Pulmonary artery endothelial cell (primary cell): Measurements from ENCODE around the gene OSBP. TPM values are rescaled to one million over a fixed set of nuclear protein-coding genes. Genes with fewer than 3 reads are reported as not detected.

Experiments used
- DNase-seq: peaks from one replicate; pipeline ENCODE4 v3.0.0-alpha.2; 2011; ENCODE audit warnings: low read depth, low spot score
- total RNA-seq: library from RNA; depleted of rRNA; stranded (reverse); fragments of >200 nt; gene quantifications from 2 replicates; pipeline ENCODE4 v1.2.3, GENCODE V29; 2014

OSBP gene
- total RNA-seq, 1 donor from 2014 or later, result 33.4 TPM

GRCh38 chr11:59607703-59608454, 7.7 kb downstream of the OSBP start:
- DNase-seq, result no peak

- no peak for DNase-seq
Observed at GRCh38 chr11:59602432-59602831, 13.1 kb downstream of the OSBP start.

- no peak for DNase-seq
Observed at GRCh38 chr11:59601788-59602187, 13.8 kb downstream of the OSBP start.

GRCh38 chr11:59600636-59601035, 14.9 kb downstream of the OSBP start:
- DNase-seq, result no peak

GRCh38 chr11:59600234-59600633, 15.3 kb downstream of the OSBP start:
- no peak for DNase-seq

- no peak for DNase-seq
Observed at GRCh38 chr11:59598961-59599360, 16.6 kb downstream of the OSBP start.

GRCh38 chr11:59584294-59584693, 31.3 kb downstream of the OSBP start:
- DNase-seq, result no peak

GRCh38 chr11:59582006-59582405, 33.6 kb downstream of the OSBP start:
- DNase-seq, result no peak

GRCh38 chr11:59578369-59578768, 37.2 kb downstream of the OSBP start:
- no peak for DNase-seq

- DNase-seq, result no peak
Observed at GRCh38 chr11:59575505-59575904, 40.1 kb downstream of the OSBP start.

- DNase-seq, result no peak
Observed at GRCh38 chr11:59574932-59575502, 40.6 kb downstream of the OSBP start.

GRCh38 chr11:59574467-59574866, 41.1 kb downstream of the OSBP start:
- no peak for DNase-seq

GRCh38 chr11:59573216-59573615, 42.4 kb downstream of the OSBP start:
- no peak for DNase-seq

GRCh38 chr11:59572091-59572490, 43.5 kb downstream of the OSBP start:
- DNase-seq, result no peak

GRCh38 chr11:59562292-59562691, 53.3 kb downstream of the OSBP start:
- no peak for DNase-seq

- DNase-seq, result no peak
Observed at GRCh38 chr11:59560702-59561473, 54.7 kb downstream of the OSBP start.

- no peak for DNase-seq
Observed at GRCh38 chr11:59560290-59560701, 55.3 kb downstream of the OSBP start.

GRCh38 chr11:59559886-59560285, 55.7 kb downstream of the OSBP start:
- DNase-seq, result no peak

- no peak for DNase-seq
Observed at GRCh38 chr11:59558270-59558643, 57.3 kb downstream of the OSBP start.

GRCh38 chr11:59556917-59557348, 58.6 kb downstream of the OSBP start:
- no peak for DNase-seq

GRCh38 chr11:59556115-59556916, 59.3 kb downstream of the OSBP start:
- no peak for DNase-seq
